Measurements from ENCODE around the gene SKAP2. TPM values are rescaled to one million over a fixed set of nuclear protein-coding genes. Genes with fewer than 3 reads are reported as not detected.

Gene SKAP2
- total and polyA plus RNA-seq, 2 donors (not counting 3 experiments of a cell fraction or from before 2014, with no cell fraction given) = 4.0 to 27.6 TPM

- dilution Hi-C loops (cut with MboI; ENCODE audit: extremely low pct_ligation_motif_present, low sequenced_read_pairs) (no loop called here), intact Hi-C loops (cut with micrococcal nuclease) (no loop called here)
- no peak for DNase-seq (ENCODE audit: low read depth, low spot score)
- H3K27me3 ChIP-seq (ENCODE audit: control insufficient read depth in 2 of 2, insufficient read depth in 2 of 2, low read length in 2 of 2) = peaks cover 0 to 3% of the 10 kb centered on the region in 2 experiments
- no peak overlapping the region for H2AFZ ChIP-seq (ENCODE audit: low read depth, low read length)
- CTCF ChIA-PET = interaction anchor here (0.8 to 1.5 kb wide), 4 partner anchors 19 to 279 kb away, joined by 3 to 6 read pairs (median 3); no protein-coding TSS in a partner anchor
- H3K4me2 ChIP-seq (ENCODE audit: insufficient read depth, low read length) = no peak overlapping the region
- no peak overlapping the region for H3K4me3 ChIP-seq (replicated peaks in 1 of 3; ENCODE audit: insufficient read depth in 1 of 3, low read depth in 1 of 3, low read length in 3 of 3)
- no peaks in the 10 kb centered on the region for H3K4me1 ChIP-seq (ENCODE audit: control insufficient read depth, extremely low read depth, insufficient read depth, low read length)
- no peaks in the 10 kb centered on the region for H3K36me3 ChIP-seq (ENCODE audit: control insufficient read depth in 2 of 2, extremely low read depth in 1 of 2, insufficient read depth in 2 of 2, low read length in 2 of 2)
- no peak overlapping the region for H3K9ac ChIP-seq (replicated peaks; ENCODE audit: extremely low read depth, insufficient read depth, low read length)
- no peak for FAIRE-seq
- POLR2A ChIA-PET = no interaction called here
- H3K9me1 ChIP-seq (replicated peaks; ENCODE audit: control insufficient read depth, extremely low read depth, insufficient read depth, low read length) = no peaks in the 10 kb centered on the region
- TF ChIP-seq POLR2A (IDR thresholded peaks at IDR 0.05; ENCODE audit: low read depth, low read length) (no peak), FOS (IDR thresholded peaks at IDR 0.05; ENCODE audit: borderline replicate concordance, insufficient read depth, low read length) (peak; percentile 20)
- no peak overlapping the region for H3K27ac ChIP-seq (ENCODE audit: insufficient read depth, low read depth, low read length)
- H4K20me1 ChIP-seq (replicated peaks; ENCODE audit: control insufficient read depth, extremely low read depth, insufficient read depth, low read length) = no peaks in the 10 kb centered on the region
- BruUV-seq (replicated peaks) = no TSS peak
- no peaks in the 10 kb centered on the region for H3K9me3 ChIP-seq (replicated peaks; ENCODE audit: control insufficient read depth, insufficient read depth, low read length)
- H3K79me2 ChIP-seq (ENCODE audit: control insufficient read depth, insufficient read depth, low read length) = no peaks in the 10 kb centered on the region
These were observed 215.8 kb downstream of the SKAP2 start for GRCh38 chr7:26648554-26648953.

- no peak for FAIRE-seq
- H3K4me2 ChIP-seq (ENCODE audit: insufficient read depth, low read length) = no peak overlapping the region
These were observed 217.9 kb downstream of the SKAP2 start for GRCh38 chr7:26646336-26647048.

More at GRCh38 chr7:26646336-26647048, 217.9 kb downstream of the SKAP2 start:
- Histone ChIP-seq H3K9ac (replicated peaks; ENCODE audit: extremely low read depth, insufficient read depth, low read length) (no peak overlapping the region), H3K4me3 (replicated peaks in 1 of 3; ENCODE audit: insufficient read depth in 1 of 3, low read depth in 1 of 3, low read length in 3 of 3) (no peak overlapping the region), H3K9me3 (replicated peaks; ENCODE audit: control insufficient read depth, insufficient read depth, low read length) (no peaks in the 10 kb centered on the region), H3K9me1 (replicated peaks; ENCODE audit: control insufficient read depth, extremely low read depth, insufficient read depth, low read length) (no peaks in the 10 kb centered on the region), H4K20me1 (replicated peaks; ENCODE audit: control insufficient read depth, extremely low read depth, insufficient read depth, low read length) (no peaks in the 10 kb centered on the region), H3K36me3 (ENCODE audit: control insufficient read depth in 2 of 2, extremely low read depth in 1 of 2, insufficient read depth in 2 of 2, low read length in 2 of 2) (no peaks in the 10 kb centered on the region), H3K27ac (ENCODE audit: insufficient read depth, low read depth, low read length) (no peak overlapping the region), H3K27me3 (ENCODE audit: control insufficient read depth in 2 of 2, insufficient read depth in 2 of 2, low read length in 2 of 2) (peaks cover 0 to 1% of the 10 kb centered on the region in 2 experiments), H2AFZ (ENCODE audit: low read depth, low read length) (no peak overlapping the region), H3K79me2 (ENCODE audit: control insufficient read depth, insufficient read depth, low read length) (no peaks in the 10 kb centered on the region), H3K4me1 (ENCODE audit: control insufficient read depth, extremely low read depth, insufficient read depth, low read length) (no peaks in the 10 kb centered on the region)
- dilution Hi-C loops (cut with MboI; ENCODE audit: extremely low pct_ligation_motif_present, low sequenced_read_pairs) (no loop called here), intact Hi-C loops (cut with micrococcal nuclease) (no loop called here)
- no peak for DNase-seq (ENCODE audit: low read depth, low spot score)
- BruUV-seq (replicated peaks) = no TSS peak
- ChIA-PET POLR2A (no interaction called here), CTCF (interaction anchor here (0.9 kb wide), 1 partner anchor 281 kb away, joined by 4 read pairs; no protein-coding TSS in a partner anchor)
- TF ChIP-seq FOS (IDR thresholded peaks at IDR 0.05; ENCODE audit: borderline replicate concordance, insufficient read depth, low read length) = no peak
- no peak for TF ChIP-seq EZH2 (IDR thresholded peaks at IDR 0.05; ENCODE audit: borderline replicate concordance, low read depth, low read length, severe bottlenecking)
- TF ChIP-seq MYC (IDR thresholded peaks at IDR 0.05; ENCODE audit: low read depth, low read length) = no peak
- TF ChIP-seq POLR2A (IDR thresholded peaks at IDR 0.05; ENCODE audit: low read depth, low read length) = no peak
- no peak for TF ChIP-seq MAX (IDR thresholded peaks at IDR 0.05; ENCODE audit: insufficient read depth, insufficient read length)
- no peak for TF ChIP-seq GATA2 (IDR thresholded peaks at IDR 0.05; ENCODE audit: insufficient read depth, insufficient read length, low read depth, low read length)
- no peak for TF ChIP-seq JUN (IDR thresholded peaks at IDR 0.05; ENCODE audit: borderline replicate concordance, insufficient read depth, insufficient read length, low read depth)
- TF ChIP-seq POLR2AphosphoS5 (IDR thresholded peaks at IDR 0.05; ENCODE audit: insufficient read depth, low read depth, low read length) = no peak
